NB4 (cell line): ENCODE results near the gene TLL2.

ENCODE experiments used
- CTCF ChIP-seq: IDR thresholded peaks from one replicate; pipeline ENCODE4 v1.5.1; 2012; ENCODE audit warnings: low read depth, low read length
- MAX ChIP-seq: IDR thresholded peaks from 2 replicates; pipeline ENCODE4 v1.6.1; 2011; ENCODE audit warnings: low read depth, low read length
- POLR2A ChIP-seq: IDR thresholded peaks from 2 replicates; pipeline ENCODE4 v1.6.1; 2011; ENCODE audit warnings: mild to moderate bottlenecking; ENCODE audit not compliant: insufficient read length; ENCODE audit errors: extremely low read depth

- TF ChIP-seq CTCF = no peak
- no peak for TF ChIP-seq MAX
- TF ChIP-seq POLR2A = no peak
Observed at GRCh38 chr10:96500519-96500918, 13.2 kb downstream of the TLL2 start.
